ENCODE results near the gene LENG1.

- TF ChIP-seq CTCF (IDR thresholded peaks at IDR 0.05; ENCODE audit: low read depth, low read length) (no peak), EZH2phosphoT487 (IDR thresholded peaks at IDR 0.05; ENCODE audit: low read depth) (no peak)
Observed at GRCh38 chr19:54136086-54136863, 23.2 kb downstream of the LENG1 start.

Measured in OCI-LY3 (cell line).